Ishikawa (cell line): ENCODE data around the gene APBB2.

Source experiments
- CEBPB ChIP-seq: IDR thresholded peaks from 2 replicates; pipeline ENCODE4 v1.6.1; 2012
- CREB1 ChIP-seq: IDR thresholded peaks from 2 replicates; pipeline ENCODE4 v1.6.1; 2012; ENCODE audit warnings: low read depth
- EGR1 ChIP-seq: IDR thresholded peaks from 2 replicates; pipeline ENCODE4 v1.6.1; 2012
- EP300 ChIP-seq: IDR thresholded peaks from 2 replicates; pipeline ENCODE4 v1.6.1; 2012; ENCODE audit warnings: borderline replicate concordance
- FOXM1 ChIP-seq: IDR thresholded peaks from 2 replicates; pipeline ENCODE4 v1.6.1; 2012; ENCODE audit warnings: low read depth, borderline replicate concordance
- NFIC ChIP-seq: IDR thresholded peaks from 2 replicates; pipeline ENCODE4 v1.6.1; 2012
- RAD21 ChIP-seq: IDR thresholded peaks from 2 replicates; pipeline ENCODE4 v1.6.1; 2012; ENCODE audit warnings: low read depth
- TAF1 ChIP-seq: IDR thresholded peaks from 2 replicates; pipeline ENCODE4 v1.6.1; 2012; ENCODE audit warnings: low read depth, mild to moderate bottlenecking
- TCF12 ChIP-seq: IDR thresholded peaks from 2 replicates; pipeline ENCODE4 v1.6.1; 2012; ENCODE audit warnings: low read depth
- TEAD4 ChIP-seq: IDR thresholded peaks from 2 replicates; pipeline ENCODE4 v1.6.1; 2012
- YY1 ChIP-seq: IDR thresholded peaks from 2 replicates; pipeline ENCODE4 v1.6.1; 2012; ENCODE audit warnings: low read depth
- ZBTB7A ChIP-seq: IDR thresholded peaks from 2 replicates; pipeline ENCODE4 v1.6.1; 2012; ENCODE audit warnings: low read depth
- TF ChIP-seq, protein P1 (sequence below): IDR thresholded peaks from 2 replicates; pipeline ENCODE4 v1.6.1; 2012
- TF ChIP-seq, protein P2 (sequence below): IDR thresholded peaks from 2 replicates; pipeline ENCODE4 v1.6.1; 2012
- TF ChIP-seq, protein P3 (sequence below): IDR thresholded peaks from 2 replicates; pipeline ENCODE4 v1.6.1; 2012; ENCODE audit warnings: low read depth, mild to moderate bottlenecking

The APBB2 gene

DNA sequence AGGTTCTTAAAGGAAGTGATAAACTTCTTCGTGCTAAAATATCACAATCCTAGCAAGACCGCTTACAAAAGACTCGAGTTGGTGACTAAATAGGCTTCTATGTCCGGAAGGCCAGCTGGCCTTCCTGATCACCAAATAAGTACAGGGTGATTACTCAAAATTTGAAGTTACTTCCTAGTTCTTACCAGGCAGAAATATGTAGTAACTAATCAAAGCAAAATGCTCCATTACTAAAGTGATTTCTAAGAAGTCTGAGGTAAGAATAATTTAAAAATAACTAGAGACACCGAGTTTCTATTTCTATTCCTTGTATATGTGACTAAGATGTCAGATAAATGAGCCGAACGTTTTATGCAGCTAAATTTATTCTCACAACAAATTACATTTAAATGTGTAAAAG is 402.4 kb downstream of the APBB2 start:
- TF ChIP-seq, protein P1, sequence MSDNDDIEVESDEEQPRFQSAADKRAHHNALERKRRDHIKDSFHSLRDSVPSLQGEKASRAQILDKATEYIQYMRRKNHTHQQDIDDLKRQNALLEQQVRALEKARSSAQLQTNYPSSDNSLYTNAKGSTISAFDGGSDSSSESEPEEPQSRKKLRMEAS, result no peak
- TF ChIP-seq YY1, result no peak
- TF ChIP-seq RAD21, result no peak
- no peak for TF ChIP-seq TEAD4
- TF ChIP-seq NFIC, result no peak
- no peak for TF ChIP-seq EGR1
- TF ChIP-seq CREB1, result no peak
- TF ChIP-seq ZBTB7A, result no peak
- no peak for TF ChIP-seq TCF12
- TF ChIP-seq, protein P2, sequence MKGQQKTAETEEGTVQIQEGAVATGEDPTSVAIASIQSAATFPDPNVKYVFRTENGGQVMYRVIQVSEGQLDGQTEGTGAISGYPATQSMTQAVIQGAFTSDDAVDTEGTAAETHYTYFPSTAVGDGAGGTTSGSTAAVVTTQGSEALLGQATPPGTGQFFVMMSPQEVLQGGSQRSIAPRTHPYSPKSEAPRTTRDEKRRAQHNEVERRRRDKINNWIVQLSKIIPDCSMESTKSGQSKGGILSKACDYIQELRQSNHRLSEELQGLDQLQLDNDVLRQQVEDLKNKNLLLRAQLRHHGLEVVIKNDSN, result no peak

DNA sequence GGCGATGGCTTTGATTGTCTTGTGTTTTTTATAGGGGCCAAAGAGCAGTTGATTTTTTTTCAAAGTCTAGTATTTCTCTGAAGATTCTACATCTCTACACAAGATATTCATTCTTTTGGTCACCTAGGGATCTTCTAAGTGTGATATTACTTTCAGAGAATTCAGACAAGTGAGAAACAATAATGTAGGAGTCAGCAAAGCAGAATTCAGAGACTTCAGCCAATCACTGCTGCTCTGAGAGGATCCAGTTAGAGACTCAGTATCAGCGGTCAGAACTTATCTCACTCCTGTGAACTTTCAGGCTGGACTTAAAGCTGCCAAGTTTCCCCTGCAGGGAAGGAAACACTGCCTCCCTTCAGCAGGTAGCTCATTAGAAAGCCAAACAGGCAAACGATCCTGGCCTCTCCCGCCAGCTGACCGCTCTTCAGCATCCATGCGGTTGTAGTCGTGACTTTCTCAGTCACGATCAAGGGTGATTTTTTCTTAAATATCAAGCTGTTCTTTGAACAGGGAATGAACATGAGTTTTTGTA is 405.4 kb downstream of the APBB2 start:
- TF ChIP-seq TEAD4, result no peak
- no peak for TF ChIP-seq ZBTB7A
- TF ChIP-seq YY1, result no peak
- TF ChIP-seq CEBPB, result no peak
- TF ChIP-seq RAD21, result no peak
- TF ChIP-seq, protein P2, result no peak
- no peak for TF ChIP-seq FOXM1

DNA sequence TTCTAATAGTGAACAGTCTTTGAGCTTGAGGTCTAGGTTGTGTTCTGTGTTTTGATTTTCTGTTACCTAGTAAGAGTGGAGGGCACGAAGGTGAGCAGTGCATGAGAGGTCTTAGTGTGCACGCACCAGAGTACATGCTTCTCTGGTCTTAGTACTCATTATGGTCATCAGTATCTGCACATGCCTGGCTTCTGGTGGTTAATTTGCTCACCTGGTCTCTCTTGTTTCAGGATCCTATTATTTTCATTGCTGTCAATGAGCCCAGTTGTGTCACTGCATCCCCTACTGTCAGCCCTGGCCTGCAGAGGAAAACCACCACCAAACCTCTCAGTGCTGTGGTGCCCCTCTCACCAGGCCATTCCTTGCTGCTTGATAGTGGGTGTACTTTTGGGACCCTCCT is 409.7 kb downstream of the APBB2 start:
- TF ChIP-seq YY1 (no peak), CREB1 (no peak), ZBTB7A (no peak), TCF12 (no peak), RAD21 (no peak), CEBPB (no peak), EGR1 (no peak), NFIC (no peak), TEAD4 (no peak), TAF1 (no peak), FOXM1 (no peak), EP300 (no peak)
- TF ChIP-seq, protein P1, result no peak
- TF ChIP-seq, protein P3, sequence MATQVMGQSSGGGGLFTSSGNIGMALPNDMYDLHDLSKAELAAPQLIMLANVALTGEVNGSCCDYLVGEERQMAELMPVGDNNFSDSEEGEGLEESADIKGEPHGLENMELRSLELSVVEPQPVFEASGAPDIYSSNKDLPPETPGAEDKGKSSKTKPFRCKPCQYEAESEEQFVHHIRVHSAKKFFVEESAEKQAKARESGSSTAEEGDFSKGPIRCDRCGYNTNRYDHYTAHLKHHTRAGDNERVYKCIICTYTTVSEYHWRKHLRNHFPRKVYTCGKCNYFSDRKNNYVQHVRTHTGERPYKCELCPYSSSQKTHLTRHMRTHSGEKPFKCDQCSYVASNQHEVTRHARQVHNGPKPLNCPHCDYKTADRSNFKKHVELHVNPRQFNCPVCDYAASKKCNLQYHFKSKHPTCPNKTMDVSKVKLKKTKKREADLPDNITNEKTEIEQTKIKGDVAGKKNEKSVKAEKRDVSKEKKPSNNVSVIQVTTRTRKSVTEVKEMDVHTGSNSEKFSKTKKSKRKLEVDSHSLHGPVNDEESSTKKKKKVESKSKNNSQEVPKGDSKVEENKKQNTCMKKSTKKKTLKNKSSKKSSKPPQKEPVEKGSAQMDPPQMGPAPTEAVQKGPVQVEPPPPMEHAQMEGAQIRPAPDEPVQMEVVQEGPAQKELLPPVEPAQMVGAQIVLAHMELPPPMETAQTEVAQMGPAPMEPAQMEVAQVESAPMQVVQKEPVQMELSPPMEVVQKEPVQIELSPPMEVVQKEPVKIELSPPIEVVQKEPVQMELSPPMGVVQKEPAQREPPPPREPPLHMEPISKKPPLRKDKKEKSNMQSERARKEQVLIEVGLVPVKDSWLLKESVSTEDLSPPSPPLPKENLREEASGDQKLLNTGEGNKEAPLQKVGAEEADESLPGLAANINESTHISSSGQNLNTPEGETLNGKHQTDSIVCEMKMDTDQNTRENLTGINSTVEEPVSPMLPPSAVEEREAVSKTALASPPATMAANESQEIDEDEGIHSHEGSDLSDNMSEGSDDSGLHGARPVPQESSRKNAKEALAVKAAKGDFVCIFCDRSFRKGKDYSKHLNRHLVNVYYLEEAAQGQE, result no peak
- TF ChIP-seq, protein P2, result no peak

DNA sequence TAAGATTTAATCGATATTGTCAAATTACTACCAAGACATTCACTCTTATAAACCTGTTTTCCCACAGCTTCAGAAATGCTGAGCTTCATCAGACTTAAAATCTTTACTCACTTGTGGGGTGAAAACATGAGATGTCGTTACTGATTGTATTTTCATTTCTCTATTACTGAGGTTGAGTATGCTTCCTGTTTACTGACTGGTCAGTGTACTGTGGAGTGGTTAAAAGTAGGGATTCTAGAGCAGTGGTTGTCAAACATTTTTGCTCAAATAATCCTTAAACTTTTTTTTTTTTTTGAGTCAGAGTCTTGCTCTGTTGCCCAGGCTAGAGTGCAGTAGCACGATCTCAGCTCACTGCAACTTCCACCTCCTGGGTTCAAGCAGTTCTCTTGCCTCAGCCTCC is 414.3 kb downstream of the APBB2 start:
- TF ChIP-seq RAD21 (no peak), TCF12 (no peak), YY1 (no peak), NFIC (no peak), EP300 (no peak)
- TF ChIP-seq, protein P1, result no peak
- TF ChIP-seq, protein P3, result no peak

DNA sequence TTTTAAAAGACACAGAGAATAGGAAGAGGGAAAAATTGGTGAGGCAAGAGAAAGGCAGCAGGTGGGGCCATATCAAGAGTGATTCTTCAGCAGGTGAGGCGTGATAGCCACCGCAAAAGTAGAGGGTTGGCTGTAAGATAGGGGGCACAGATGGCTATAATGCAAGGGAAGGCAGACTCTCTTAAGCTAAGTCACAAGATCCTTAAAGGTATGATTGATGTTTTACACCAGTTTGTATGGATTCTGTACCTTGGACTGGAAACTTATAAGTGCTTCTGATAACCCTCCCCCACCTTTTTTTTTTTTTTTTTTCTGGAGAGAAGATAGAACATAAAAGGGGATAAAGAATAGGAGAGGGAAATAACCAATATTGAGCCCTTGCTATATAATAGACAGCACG is 424.6 kb downstream of the APBB2 start:
- TF ChIP-seq NFIC (no peak), TCF12 (no peak), FOXM1 (no peak), EP300 (no peak), CREB1 (no peak)
- TF ChIP-seq, protein P1, result no peak

DNA sequence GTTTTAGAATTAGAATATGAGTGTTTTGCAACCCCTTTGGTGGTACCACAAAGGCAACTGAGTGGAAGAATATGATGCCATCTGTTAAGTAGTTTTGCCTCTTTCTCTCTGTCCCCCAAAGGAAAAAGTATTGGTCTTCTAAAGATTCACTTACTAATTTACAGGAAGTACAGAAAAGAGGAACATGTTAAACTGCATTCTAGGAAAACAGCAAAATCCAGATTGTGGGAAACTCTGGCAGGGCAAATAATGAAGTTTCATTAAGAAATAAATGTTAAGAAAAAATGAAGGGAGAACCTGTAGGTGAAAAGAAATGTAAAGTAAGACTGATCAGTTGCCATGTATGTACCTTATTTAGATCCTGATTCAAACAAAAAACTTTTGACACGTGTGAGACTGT is 425.3 kb downstream of the APBB2 start:
- TF ChIP-seq CREB1 (no peak), TAF1 (no peak), CEBPB (no peak), FOXM1 (no peak), TEAD4 (no peak), ZBTB7A (no peak), RAD21 (no peak), YY1 (no peak), NFIC (no peak), TCF12 (no peak), EGR1 (no peak), EP300 (no peak)
- TF ChIP-seq, protein P2, result no peak
- TF ChIP-seq, protein P1, result no peak
- TF ChIP-seq, protein P3, result no peak
